ENCODE measurements around the gene ATP5F1D.

GRCh38 chr19:1244693-1245451 is 3.3 kb downstream of the ATP5F1D start:
- TF ChIP-seq CTCF (conservative IDR thresholded peaks at IDR 0.05; ENCODE audit: low read depth, low read length) (no peak; the same call in 1 of the 2 replicates), EZH2 (IDR thresholded peaks at IDR 0.05; ENCODE audit: low read length, unreplicated experiment) (no peak), EZH2phosphoT487 (IDR thresholded peaks at IDR 0.05; ENCODE audit: borderline replicate concordance, low read length) (no peak)

Measured in PC-3 (cell line).